Ishikawa (cell line): ENCODE measurements around the gene CMSS1.

Experiments used
- CEBPB ChIP-seq: IDR thresholded peaks from 2 replicates; pipeline ENCODE4 v1.6.1; 2012
- CREB1 ChIP-seq: IDR thresholded peaks from 2 replicates; pipeline ENCODE4 v1.6.1; 2012; ENCODE audit warnings: low read depth
- EGR1 ChIP-seq: IDR thresholded peaks from 2 replicates; pipeline ENCODE4 v1.6.1; 2012
- EP300 ChIP-seq: IDR thresholded peaks from 2 replicates; pipeline ENCODE4 v1.6.1; 2012; ENCODE audit warnings: borderline replicate concordance
- FOXM1 ChIP-seq: IDR thresholded peaks from 2 replicates; pipeline ENCODE4 v1.6.1; 2012; ENCODE audit warnings: low read depth, borderline replicate concordance
- MAX ChIP-seq: IDR thresholded peaks from 2 replicates; pipeline ENCODE4 v1.6.1; 2012
- NFIC ChIP-seq: IDR thresholded peaks from 2 replicates; pipeline ENCODE4 v1.6.1; 2012
- RAD21 ChIP-seq: IDR thresholded peaks from 2 replicates; pipeline ENCODE4 v1.6.1; 2012; ENCODE audit warnings: low read depth
- REST ChIP-seq: IDR thresholded peaks from 2 replicates; pipeline ENCODE4 v1.6.1; 2012; ENCODE audit warnings: low read depth, mild to moderate bottlenecking
- TAF1 ChIP-seq: IDR thresholded peaks from 2 replicates; pipeline ENCODE4 v1.6.1; 2012; ENCODE audit warnings: low read depth, mild to moderate bottlenecking
- TCF12 ChIP-seq: IDR thresholded peaks from 2 replicates; pipeline ENCODE4 v1.6.1; 2012; ENCODE audit warnings: low read depth
- TEAD4 ChIP-seq: IDR thresholded peaks from 2 replicates; pipeline ENCODE4 v1.6.1; 2012
- USF1 ChIP-seq: IDR thresholded peaks from 2 replicates; pipeline ENCODE4 v1.6.1; 2012
- YY1 ChIP-seq: IDR thresholded peaks from 2 replicates; pipeline ENCODE4 v1.6.1; 2012; ENCODE audit warnings: low read depth
- ZBTB7A ChIP-seq: IDR thresholded peaks from 2 replicates; pipeline ENCODE4 v1.6.1; 2012; ENCODE audit warnings: low read depth

Gene CMSS1

GRCh38 chr3:99947356-99947755 is 129.7 kb downstream of the CMSS1 start:
- no peak for TF ChIP-seq YY1
- TF ChIP-seq RAD21 = no peak
- TF ChIP-seq REST = no peak
- TF ChIP-seq TEAD4 = no peak
- no peak for TF ChIP-seq NFIC
- no peak for TF ChIP-seq EGR1
- no peak for TF ChIP-seq CREB1
- no peak for TF ChIP-seq MAX

- TF ChIP-seq EGR1 = no peak
- no peak for TF ChIP-seq REST
- no peak for TF ChIP-seq FOXM1
- no peak for TF ChIP-seq USF1
- TF ChIP-seq RAD21 = no peak
- TF ChIP-seq MAX = no peak
- no peak for TF ChIP-seq TAF1
- no peak for TF ChIP-seq TEAD4
- no peak for TF ChIP-seq TCF12
- no peak for TF ChIP-seq CREB1
- TF ChIP-seq NFIC = no peak
- TF ChIP-seq CEBPB = no peak
- TF ChIP-seq ZBTB7A = no peak
- no peak for TF ChIP-seq EP300
- no peak for TF ChIP-seq YY1
Measured at GRCh38 chr3:99948467-99949089, 130.9 kb downstream of the CMSS1 start.

- TF ChIP-seq EGR1 (no peak), NFIC (no peak), YY1 (no peak)
Measured at GRCh38 chr3:99949956-99950670, 132.5 kb downstream of the CMSS1 start.

- TF ChIP-seq ZBTB7A = no peak
- no peak for TF ChIP-seq RAD21
- TF ChIP-seq EGR1 = no peak
- TF ChIP-seq CREB1 = no peak
- no peak for TF ChIP-seq REST
- TF ChIP-seq MAX = no peak
- TF ChIP-seq EP300 = no peak
Measured at GRCh38 chr3:99950921-99951320, 133.3 kb downstream of the CMSS1 start.

- TF ChIP-seq YY1 (no peak), EGR1 (no peak), USF1 (no peak), CEBPB (no peak), CREB1 (no peak), ZBTB7A (no peak), EP300 (no peak), TCF12 (no peak), REST (no peak), TAF1 (no peak)
Measured at GRCh38 chr3:99951701-99952100, 134.0 kb downstream of the CMSS1 start.
